ENCODE measurements around the gene PITX3.

Gene PITX3

GRCh38 chr10:102287991-102288390, 46.7 kb upstream of the PITX3 start:
- Histone ChIP-seq H3K79me2 (ENCODE audit: insufficient read depth, low read length) (no peaks in the 10 kb centered on the region), H4K20me1 (ENCODE audit: insufficient read depth, low read length) (no peaks in the 10 kb centered on the region), H3K36me3 (ENCODE audit: insufficient read depth, low read length) (no peaks in the 10 kb centered on the region), H2AFZ (ENCODE audit: low read length) (no peak overlapping the region), H3K9me3 (ENCODE audit: low read length) (no peaks in the 10 kb centered on the region), H3K4me2 (ENCODE audit: low read length) (no peak overlapping the region), H3K9me2 (ENCODE audit: low read depth, low read length) (no peaks in the 10 kb centered on the region), H3K4me3 (ENCODE audit: low read depth, low read length, poor library complexity, severe bottlenecking) (no peak overlapping the region), H3F3A (ENCODE audit: insufficient read depth, low read length) (no peaks in the 10 kb centered on the region), H3K27me3 (ENCODE audit: insufficient read depth, low read length) (no peaks in the 10 kb centered on the region), H3K4me1 (ENCODE audit: insufficient read depth, low read length, severe bottlenecking) (no peaks in the 10 kb centered on the region), H3K27ac (ENCODE audit: low read depth, low read length, poor library complexity, severe bottlenecking) (no peak overlapping the region), H3K9ac (ENCODE audit: low read length) (no peak overlapping the region)
- TF ChIP-seq EZH2 (IDR thresholded peaks at IDR 0.05; ENCODE audit: borderline replicate concordance, low read length) (no peak), CTCF (IDR thresholded peaks at IDR 0.05; ENCODE audit: low read length) (no peak)

GRCh38 chr10:102287538-102287937, 46.2 kb upstream of the PITX3 start:
- Histone ChIP-seq H3F3A (ENCODE audit: insufficient read depth, low read length) (no peaks in the 10 kb centered on the region), H3K27me3 (ENCODE audit: insufficient read depth, low read length) (no peaks in the 10 kb centered on the region), H3K9me3 (ENCODE audit: low read length) (no peaks in the 10 kb centered on the region), H2AFZ (ENCODE audit: low read length) (no peak overlapping the region), H3K9me2 (ENCODE audit: low read depth, low read length) (no peaks in the 10 kb centered on the region), H3K4me2 (ENCODE audit: low read length) (no peak overlapping the region), H3K4me1 (ENCODE audit: insufficient read depth, low read length, severe bottlenecking) (no peaks in the 10 kb centered on the region), H3K36me3 (ENCODE audit: insufficient read depth, low read length) (no peaks in the 10 kb centered on the region), H3K4me3 (ENCODE audit: low read depth, low read length, poor library complexity, severe bottlenecking) (no peak overlapping the region), H3K79me2 (ENCODE audit: insufficient read depth, low read length) (no peaks in the 10 kb centered on the region), H3K9ac (ENCODE audit: low read length) (no peak overlapping the region), H3K27ac (ENCODE audit: low read depth, low read length, poor library complexity, severe bottlenecking) (no peak overlapping the region), H4K20me1 (ENCODE audit: insufficient read depth, low read length) (no peaks in the 10 kb centered on the region)
- TF ChIP-seq CTCF (IDR thresholded peaks at IDR 0.05; ENCODE audit: low read length) = no peak
- no peak for TF ChIP-seq EZH2 (IDR thresholded peaks at IDR 0.05; ENCODE audit: borderline replicate concordance, low read length)

GRCh38 chr10:102286216-102286615, 44.9 kb upstream of the PITX3 start:
- Histone ChIP-seq H3F3A (ENCODE audit: insufficient read depth, low read length) (no peaks in the 10 kb centered on the region), H3K9me2 (ENCODE audit: low read depth, low read length) (no peaks in the 10 kb centered on the region), H3K9ac (ENCODE audit: low read length) (no peak overlapping the region), H3K4me1 (ENCODE audit: insufficient read depth, low read length, severe bottlenecking) (peaks cover under 1% of the 10 kb centered on the region), H3K36me3 (ENCODE audit: insufficient read depth, low read length) (no peaks in the 10 kb centered on the region), H3K9me3 (ENCODE audit: low read length) (no peaks in the 10 kb centered on the region), H3K4me3 (ENCODE audit: low read depth, low read length, poor library complexity, severe bottlenecking) (no peak overlapping the region), H2AFZ (ENCODE audit: low read length) (no peak overlapping the region), H4K20me1 (ENCODE audit: insufficient read depth, low read length) (no peaks in the 10 kb centered on the region), H3K27ac (ENCODE audit: low read depth, low read length, poor library complexity, severe bottlenecking) (no peak overlapping the region), H3K79me2 (ENCODE audit: insufficient read depth, low read length) (no peaks in the 10 kb centered on the region), H3K4me2 (ENCODE audit: low read length) (no peak overlapping the region), H3K27me3 (ENCODE audit: insufficient read depth, low read length) (no peaks in the 10 kb centered on the region)
- no peak for TF ChIP-seq EZH2 (IDR thresholded peaks at IDR 0.05; ENCODE audit: borderline replicate concordance, low read length)

GRCh38 chr10:102285133-102285532, 43.8 kb upstream of the PITX3 start:
- no peaks in the 10 kb centered on the region for H3K36me3 ChIP-seq (ENCODE audit: insufficient read depth, low read length)
- H4K20me1 ChIP-seq (ENCODE audit: insufficient read depth, low read length) = no peaks in the 10 kb centered on the region
- H3K4me1 ChIP-seq (ENCODE audit: insufficient read depth, low read length, severe bottlenecking) = peaks cover 11% of the 10 kb centered on the region
- H3K9me3 ChIP-seq (ENCODE audit: low read length) = no peaks in the 10 kb centered on the region
- no peak overlapping the region for H3K4me3 ChIP-seq (ENCODE audit: low read depth, low read length, poor library complexity, severe bottlenecking)
- no peak for TF ChIP-seq EZH2 (IDR thresholded peaks at IDR 0.05; ENCODE audit: borderline replicate concordance, low read length)
- TF ChIP-seq CTCF (IDR thresholded peaks at IDR 0.05; ENCODE audit: low read length) = no peak
- no peak overlapping the region for H2AFZ ChIP-seq (ENCODE audit: low read length)
- H3K9ac ChIP-seq (ENCODE audit: low read length) = no peak overlapping the region
- H3K4me2 ChIP-seq (ENCODE audit: low read length) = no peak overlapping the region
- no peak overlapping the region for H3K27ac ChIP-seq (ENCODE audit: low read depth, low read length, poor library complexity, severe bottlenecking)
- no peaks in the 10 kb centered on the region for H3K27me3 ChIP-seq (ENCODE audit: insufficient read depth, low read length)
- no peaks in the 10 kb centered on the region for H3K9me2 ChIP-seq (ENCODE audit: low read depth, low read length)
- H3K79me2 ChIP-seq (ENCODE audit: insufficient read depth, low read length) = no peaks in the 10 kb centered on the region
- no peaks in the 10 kb centered on the region for H3F3A ChIP-seq (ENCODE audit: insufficient read depth, low read length)
